GM19035 (cell line): ENCODE measurements around the gene DYNC1LI1.
A peak's percentile ranks its signal among the peaks of the same experiment; 100 is the strongest.

Experiments
- ATAC-seq: cut with Tn5 transposase; IDR thresholded peaks from one replicate; pipeline ENCODE4 v1.9.1; 2021; ENCODE audit not compliant: unreplicated experiment

Gene DYNC1LI1

GRCh38 chr3:32570421-32571191 lies at the start of gene DYNC1LI1:
TSS of gene DYNC1LI1 (minus strand) at chr3:32570858. CDS start at chr3:32570770, 88 bp downstream.
- peak; percentile 87 for ATAC-seq

GRCh38 chr3:32619395-32619794 lies 48.7 kb upstream of the DYNC1LI1 start:
- ATAC-seq: no peak

GRCh38 chr3:32616267-32616962 lies 45.8 kb upstream of the DYNC1LI1 start:
- no peak for ATAC-seq

GRCh38 chr3:32614956-32615355 lies 44.3 kb upstream of the DYNC1LI1 start:
- no peak for ATAC-seq

- no peak for ATAC-seq
Observed at GRCh38 chr3:32613183-32613582, 42.5 kb upstream of the DYNC1LI1 start.

- no peak for ATAC-seq
Observed at GRCh38 chr3:32612547-32612946, 41.9 kb upstream of the DYNC1LI1 start.

- no peak for ATAC-seq
Observed at GRCh38 chr3:32607522-32607921, 36.9 kb upstream of the DYNC1LI1 start.

- no peak for ATAC-seq
Observed at GRCh38 chr3:32606960-32607359, 36.3 kb upstream of the DYNC1LI1 start.

- ATAC-seq: no peak
Observed at GRCh38 chr3:32606277-32606676, 35.6 kb upstream of the DYNC1LI1 start.

GRCh38 chr3:32603064-32603463 lies 32.4 kb upstream of the DYNC1LI1 start:
- no peak for ATAC-seq

- ATAC-seq: no peak
Observed at GRCh38 chr3:32602206-32602605, 31.5 kb upstream of the DYNC1LI1 start.

- ATAC-seq: no peak
Observed at GRCh38 chr3:32601722-32602121, 31.1 kb upstream of the DYNC1LI1 start.

- ATAC-seq: no peak
Observed at GRCh38 chr3:32597656-32598055, 27.0 kb upstream of the DYNC1LI1 start.

GRCh38 chr3:32596909-32597369 lies 26.3 kb upstream of the DYNC1LI1 start:
- ATAC-seq: no peak

GRCh38 chr3:32596282-32596908 lies 25.7 kb upstream of the DYNC1LI1 start:
- ATAC-seq: no peak

- ATAC-seq: no peak
Observed at GRCh38 chr3:32595323-32595722, 24.7 kb upstream of the DYNC1LI1 start.

- ATAC-seq: no peak
Observed at GRCh38 chr3:32593903-32594525, 23.4 kb upstream of the DYNC1LI1 start.

GRCh38 chr3:32592696-32593353 lies 22.2 kb upstream of the DYNC1LI1 start:
- ATAC-seq: no peak

GRCh38 chr3:32592011-32592410 lies 21.4 kb upstream of the DYNC1LI1 start:
- ATAC-seq: no peak

- ATAC-seq: no peak
Observed at GRCh38 chr3:32591186-32591585, 20.5 kb upstream of the DYNC1LI1 start.

GRCh38 chr3:32586356-32586755 lies 15.7 kb upstream of the DYNC1LI1 start:
- no peak for ATAC-seq
